Stimulated activated CD8-positive, alpha-beta memory T cell treated with anti-CD3 and anti-CD28 coated beads, Interleukin-12 subunit alpha, Interleukin-12 subunit beta, amount 100 ng/mL, for 24 hours (primary cell): ENCODE data around the gene GTF2F1.
"Not testable (repeated sequence)": the region's sequence is repeated elsewhere in the genome, so short reads cannot be mapped to it uniquely, and the experiment has no call there.

Source experiments
- DNase-seq: peaks from one replicate; pipeline ENCODE4 v3.0.0-alpha.2; 2020; ENCODE audit errors: extremely low read depth

GTF2F1 gene

DNA sequence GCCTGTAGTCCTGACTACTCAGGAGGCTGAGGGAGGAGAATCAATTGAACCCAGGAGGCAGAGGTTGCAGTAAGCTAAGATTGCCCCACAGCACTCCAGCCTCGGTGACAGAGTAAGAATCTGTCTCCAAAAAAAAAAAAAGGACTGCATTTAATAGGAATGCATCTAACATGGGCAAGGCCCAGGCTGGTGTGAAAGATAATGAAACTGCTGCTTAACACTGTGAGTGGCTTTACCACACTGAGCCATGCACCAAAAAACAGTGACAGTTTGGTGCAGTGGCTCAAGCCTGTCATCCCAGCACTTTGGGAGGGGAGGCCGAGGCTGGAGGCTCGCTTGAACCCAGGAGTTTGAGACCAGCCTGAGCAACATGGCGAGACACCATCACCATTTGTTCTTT, 8.6 kb downstream of the GTF2F1 start:
- DNase-seq = no peak

DNA sequence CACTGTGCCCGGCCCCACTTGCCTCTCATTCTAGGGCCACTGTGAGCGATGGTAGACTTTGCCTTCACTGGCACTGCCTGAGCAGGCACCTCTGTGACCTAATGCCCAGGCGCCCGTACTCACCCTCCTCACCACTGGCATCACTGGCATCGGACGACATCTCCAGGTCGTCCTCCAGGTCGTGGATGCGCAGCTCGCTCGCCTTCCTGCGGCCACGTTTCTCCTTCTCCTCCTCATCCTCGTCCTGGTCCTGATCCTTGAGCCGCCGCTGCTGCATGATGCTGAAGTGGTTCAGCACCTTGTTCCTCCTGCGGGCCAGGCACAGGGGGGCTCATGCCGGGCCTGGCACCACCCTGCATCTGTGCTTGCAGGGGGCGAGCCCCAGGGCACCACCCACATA, 9.8 kb downstream of the GTF2F1 start:
- no peak for DNase-seq

GRCh38 chr19:6381030-6381750, 11.8 kb downstream of the GTF2F1 start:
- DNase-seq = no peak

DNA sequence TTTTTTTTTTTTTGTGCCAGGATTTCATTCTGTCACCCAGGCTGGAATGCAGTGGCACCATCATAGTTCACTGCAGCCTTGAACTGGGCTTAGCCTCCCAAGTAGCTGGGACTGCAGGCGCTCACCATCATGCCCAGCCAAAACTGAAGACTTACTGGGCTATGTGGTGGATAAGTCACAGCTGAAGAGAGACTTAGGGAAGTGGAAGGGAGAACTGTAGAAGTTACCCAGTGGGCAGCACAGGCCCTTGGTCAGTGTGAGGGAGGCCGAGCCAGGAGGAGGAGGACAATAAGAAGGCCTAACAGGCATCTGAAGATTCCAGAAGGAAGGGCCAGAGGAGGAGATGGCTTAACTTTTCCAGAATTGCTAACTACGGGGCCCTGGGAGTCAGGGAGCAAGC, 13.2 kb downstream of the GTF2F1 start:
- no peak for DNase-seq

DNA sequence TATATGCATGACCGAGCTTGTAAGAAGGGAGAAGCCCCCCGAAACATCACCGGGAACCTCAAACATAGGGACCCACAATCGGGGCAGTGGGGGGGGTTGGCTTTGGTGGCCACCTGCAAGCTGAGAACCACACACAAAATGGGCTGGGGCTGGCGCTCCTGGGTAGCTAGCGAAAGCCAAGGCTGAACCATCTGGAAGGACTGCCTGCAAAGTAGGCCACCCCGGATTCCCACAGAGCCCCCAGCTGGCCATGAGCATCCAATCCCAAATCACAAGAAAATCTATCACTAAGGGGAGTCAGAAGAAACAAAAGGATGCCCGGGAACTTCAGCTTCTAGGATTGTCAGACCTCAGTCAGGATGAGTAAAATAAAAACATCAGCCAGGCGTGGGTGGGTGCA, 14.5 kb downstream of the GTF2F1 start:
- no peak for DNase-seq

DNA sequence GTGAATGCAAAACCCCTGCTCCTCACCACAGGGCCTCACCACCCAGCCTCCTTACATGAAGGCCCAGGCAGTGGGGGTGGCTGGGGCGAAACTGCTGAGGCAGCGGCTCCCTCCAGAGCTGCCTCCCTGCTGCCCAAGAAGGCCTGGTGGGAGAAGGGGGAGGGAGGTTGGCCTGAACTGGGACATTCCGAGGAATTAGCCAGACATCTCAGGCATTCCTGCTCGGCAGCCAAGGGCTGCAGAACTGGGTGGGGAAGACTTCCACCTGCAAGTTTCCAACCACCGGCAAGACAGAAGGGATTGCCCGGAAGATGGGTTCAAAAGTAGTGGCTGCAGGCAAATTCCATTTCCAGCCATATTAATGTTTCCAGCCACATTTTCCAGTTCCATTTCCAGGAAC, 14.9 kb downstream of the GTF2F1 start:
- DNase-seq = no peak

- no peak for DNase-seq
These were observed 16.3 kb downstream of the GTF2F1 start for GRCh38 chr19:6376512-6377190.

DNA sequence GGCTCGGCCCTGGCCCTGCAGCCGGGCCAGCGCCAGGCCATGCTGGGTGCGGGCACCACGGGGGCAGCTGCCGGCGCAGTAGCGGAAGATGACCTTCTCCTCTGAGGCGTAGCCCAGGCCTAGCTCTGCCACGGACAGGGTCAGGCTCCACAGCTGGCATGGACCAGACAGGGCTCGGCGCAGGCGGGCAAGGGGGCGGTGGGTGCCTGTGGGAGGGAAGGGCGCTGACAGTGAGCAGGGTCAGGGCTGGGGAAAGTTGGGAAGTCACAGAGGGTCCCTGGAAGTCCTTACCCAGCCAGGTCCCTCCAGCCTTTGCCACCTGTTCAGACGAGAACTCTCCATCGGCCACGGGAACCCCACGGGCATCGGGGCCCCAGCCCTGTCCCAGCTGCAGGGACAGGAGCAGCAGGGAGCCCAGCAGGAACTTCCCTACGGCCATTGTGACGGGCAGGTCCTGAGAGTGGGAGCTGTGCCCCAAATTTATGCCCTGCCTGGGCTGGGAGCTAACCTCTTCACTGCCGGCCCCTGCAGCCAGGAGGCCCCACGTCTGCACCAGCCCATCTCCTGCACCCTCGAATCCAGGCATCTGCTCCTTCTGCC, 17.5 kb downstream of the GTF2F1 start, which contains the start of gene PSPN:
Gene PSPN, minus strand, starts transcription at position 523 of the 600 bp plus-strand sequence. Its CDS starts 84 bp downstream, at position 439.
- no peak for DNase-seq

DNA sequence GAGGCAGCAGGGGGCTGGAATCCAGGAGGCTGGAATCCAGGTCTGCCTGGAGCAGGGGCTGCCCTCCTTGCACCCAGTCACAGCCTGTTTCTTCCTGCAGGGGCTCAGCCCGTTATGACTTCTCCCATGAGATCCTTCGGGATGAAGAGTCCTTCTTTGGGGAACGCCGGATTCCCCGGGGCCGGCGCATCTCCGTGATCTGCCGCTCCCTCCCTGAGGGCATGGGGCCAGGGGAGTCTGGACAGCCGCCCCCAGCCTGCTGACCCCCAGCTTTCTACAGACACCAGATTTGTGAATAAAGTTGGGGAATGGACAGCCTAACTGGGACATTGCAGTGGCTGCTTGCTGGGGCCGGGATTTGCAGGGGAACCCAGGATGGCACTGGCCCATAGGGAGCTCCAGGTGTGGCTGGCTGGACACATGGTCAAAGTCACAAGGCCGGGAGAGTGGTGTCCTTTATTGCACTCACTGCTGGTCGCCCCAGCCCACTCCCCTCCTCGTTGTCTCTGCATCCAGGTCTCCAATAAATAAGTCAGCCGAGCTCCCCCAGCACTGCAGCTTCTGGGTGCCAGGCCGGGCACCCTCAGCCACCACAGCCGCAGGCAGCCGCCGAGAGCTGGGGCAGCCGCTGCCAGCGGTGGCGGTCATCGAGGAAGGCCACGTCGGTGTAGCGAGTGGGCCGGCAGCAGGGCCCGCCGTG, 18.1 kb downstream of the GTF2F1 start:
- DNase-seq = no peak

DNA sequence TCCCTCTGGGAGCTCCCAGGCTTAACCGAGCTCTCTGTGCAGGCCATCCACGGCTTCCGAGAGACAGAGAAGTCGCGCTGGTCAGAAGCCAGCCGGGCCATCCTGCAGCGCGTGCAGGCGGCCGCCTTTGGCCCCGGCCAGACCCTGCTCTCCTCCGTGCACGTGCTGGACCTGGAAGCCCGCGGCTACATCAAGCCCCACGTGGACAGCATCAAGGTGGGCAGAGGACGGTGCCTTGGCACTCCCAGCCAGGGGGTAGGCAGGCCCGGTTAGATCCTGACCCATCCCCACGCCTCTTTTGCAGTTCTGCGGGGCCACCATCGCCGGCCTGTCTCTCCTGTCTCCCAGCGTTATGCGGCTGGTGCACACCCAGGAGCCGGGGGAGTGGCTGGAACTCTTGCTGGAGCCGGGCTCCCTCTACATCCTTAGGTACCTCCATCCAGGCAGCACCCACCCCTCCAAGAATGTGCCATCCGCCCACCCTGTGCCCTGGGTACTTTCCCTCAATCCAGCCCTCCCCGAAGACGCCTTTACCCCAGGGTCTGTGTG, 18.7 kb downstream of the GTF2F1 start:
- no peak for DNase-seq

GRCh38 chr19:6373813-6374108, 19.2 kb downstream of the GTF2F1 start:
- DNase-seq = no peak

GRCh38 chr19:6373096-6373812, 19.7 kb downstream of the GTF2F1 start:
- DNase-seq = peak; percentile 99

GRCh38 chr19:6372594-6373095, 20.3 kb downstream of the GTF2F1 start, which contains the start of gene ALKBH7:
Gene ALKBH7, plus strand, starts transcription at chr19:6372794. Its CDS starts 27 bp downstream, at chr19:6372821.
- DNase-seq = peak; percentile 89

- DNase-seq = no peak
These were observed 28.6 kb downstream of the GTF2F1 start for GRCh38 chr19:6364353-6364752.

DNA sequence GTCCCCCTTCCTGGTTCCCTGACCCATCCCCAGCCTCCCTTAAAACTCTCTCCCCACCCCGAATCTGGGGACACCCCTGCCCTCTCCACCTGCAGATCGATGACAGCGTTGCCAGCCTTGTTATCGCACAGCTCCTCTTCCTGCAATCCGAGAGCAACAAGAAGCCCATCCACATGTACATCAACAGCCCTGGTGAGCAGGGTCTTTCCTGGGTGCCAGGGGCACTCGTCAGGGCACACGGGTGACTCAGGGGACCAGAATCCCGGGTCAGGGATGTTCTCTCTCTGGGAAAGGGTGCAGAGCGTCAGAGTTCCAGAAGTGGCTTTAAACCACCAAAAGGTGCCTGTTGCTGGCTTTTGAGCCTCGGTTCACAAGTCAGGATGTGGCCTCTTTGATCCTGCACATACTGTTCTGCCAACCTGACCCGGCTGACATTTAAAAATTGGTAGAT, 30.6 kb downstream of the GTF2F1 start:
- DNase-seq = no peak

GRCh38 chr19:6362027-6362350, 31.0 kb downstream of the GTF2F1 start:
- DNase-seq = no peak

GRCh38 chr19:6360857-6361216, 32.1 kb downstream of the GTF2F1 start:
- DNase-seq = not testable (repeated sequence)

DNA sequence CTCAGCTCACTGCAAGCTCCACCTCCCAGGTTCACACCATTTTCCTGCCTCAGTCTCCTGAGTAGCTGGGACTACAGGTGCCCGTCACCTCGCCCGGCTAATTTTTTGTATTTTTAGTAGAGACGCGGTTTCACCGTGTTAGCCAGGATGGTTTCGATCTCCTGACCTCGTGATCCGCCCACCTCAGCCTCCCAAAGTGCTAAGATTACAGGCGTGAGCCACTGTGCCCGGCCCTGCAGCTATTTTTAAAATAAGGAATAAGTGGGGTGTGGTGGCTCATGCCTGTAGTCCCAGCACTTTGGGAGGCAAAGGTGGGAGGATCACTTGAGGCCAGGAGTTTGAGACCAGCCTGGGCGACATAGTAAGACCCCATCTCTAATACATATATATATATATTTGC, 32.5 kb downstream of the GTF2F1 start:
- not testable (repeated sequence) for DNase-seq

DNA sequence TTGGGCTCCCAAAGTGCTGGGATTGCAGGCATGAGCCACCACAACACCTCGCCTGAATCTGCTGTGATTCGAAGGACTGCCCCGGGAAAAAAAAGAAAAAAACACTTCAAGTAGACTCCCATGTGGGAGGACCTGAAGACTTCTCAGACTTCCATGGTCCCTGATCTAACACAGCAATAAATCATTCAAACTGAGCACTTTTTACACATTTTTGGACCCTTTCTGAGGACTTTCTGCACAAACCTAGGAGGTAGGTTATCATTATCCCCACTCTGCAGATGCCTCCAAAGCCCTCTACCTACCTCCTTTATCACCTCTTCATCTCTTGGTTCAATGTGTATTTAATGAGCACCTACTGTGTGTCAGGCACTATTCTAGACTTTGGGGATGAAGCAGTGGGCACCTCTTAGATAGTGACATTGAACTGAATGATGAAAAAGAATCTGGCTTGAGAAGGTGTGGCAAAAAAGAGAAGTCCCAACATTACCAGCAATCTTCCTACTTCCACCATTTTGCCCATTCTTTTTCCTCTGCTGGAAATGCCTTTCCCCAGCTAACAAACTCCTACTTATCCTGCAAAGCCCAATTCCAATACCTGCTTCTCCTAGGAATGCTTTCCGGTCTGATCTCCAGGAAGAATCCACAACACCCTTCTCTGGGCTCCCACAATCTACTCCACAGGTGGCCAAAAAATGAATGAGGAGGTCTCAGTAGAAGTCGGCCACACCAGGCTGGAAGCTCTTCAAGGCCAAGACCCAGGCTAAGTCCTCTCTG, 33.2 kb downstream of the GTF2F1 start:
- no peak for DNase-seq

- no peak for DNase-seq
These were observed 35.0 kb downstream of the GTF2F1 start for GRCh38 chr19:6358003-6358402.

DNA sequence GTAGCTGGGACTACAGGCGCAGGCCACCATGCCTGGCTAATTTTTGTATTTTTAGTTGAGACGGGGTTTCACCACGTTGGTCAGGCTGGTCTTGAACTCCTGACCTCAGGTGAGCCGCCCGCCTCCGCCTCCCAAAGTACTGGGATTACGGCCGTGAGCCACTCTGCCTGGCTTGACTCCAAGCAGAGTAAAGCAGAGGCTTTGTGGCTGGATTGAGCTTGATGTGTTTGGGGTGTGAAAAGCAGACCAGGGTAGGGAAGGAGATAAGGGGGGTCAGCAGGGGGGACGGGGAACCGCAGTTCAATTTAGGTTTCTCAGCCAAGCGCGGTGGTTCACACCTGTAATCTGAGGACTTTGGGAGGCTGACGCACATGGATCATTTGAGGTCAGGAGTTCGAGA, 35.8 kb downstream of the GTF2F1 start:
- DNase-seq = no peak
